Ishikawa (cell line): ENCODE results near the gene STEAP2.

Experiments
- CEBPB ChIP-seq: IDR thresholded peaks from 2 replicates; pipeline ENCODE4 v1.6.1; 2012
- CREB1 ChIP-seq: IDR thresholded peaks from 2 replicates; pipeline ENCODE4 v1.6.1; 2012; ENCODE audit warnings: low read depth
- EGR1 ChIP-seq: IDR thresholded peaks from 2 replicates; pipeline ENCODE4 v1.6.1; 2012
- EP300 ChIP-seq: IDR thresholded peaks from 2 replicates; pipeline ENCODE4 v1.6.1; 2012; ENCODE audit warnings: borderline replicate concordance
- FOXM1 ChIP-seq: IDR thresholded peaks from 2 replicates; pipeline ENCODE4 v1.6.1; 2012; ENCODE audit warnings: low read depth, borderline replicate concordance
- NFIC ChIP-seq: IDR thresholded peaks from 2 replicates; pipeline ENCODE4 v1.6.1; 2012
- RAD21 ChIP-seq: IDR thresholded peaks from 2 replicates; pipeline ENCODE4 v1.6.1; 2012; ENCODE audit warnings: low read depth
- REST ChIP-seq: IDR thresholded peaks from 2 replicates; pipeline ENCODE4 v1.6.1; 2012; ENCODE audit warnings: low read depth, mild to moderate bottlenecking
- TAF1 ChIP-seq: IDR thresholded peaks from 2 replicates; pipeline ENCODE4 v1.6.1; 2012; ENCODE audit warnings: low read depth, mild to moderate bottlenecking
- TCF12 ChIP-seq: IDR thresholded peaks from 2 replicates; pipeline ENCODE4 v1.6.1; 2012; ENCODE audit warnings: low read depth
- TEAD4 ChIP-seq: IDR thresholded peaks from 2 replicates; pipeline ENCODE4 v1.6.1; 2012
- USF1 ChIP-seq: IDR thresholded peaks from 2 replicates; pipeline ENCODE4 v1.6.1; 2012
- YY1 ChIP-seq: IDR thresholded peaks from 2 replicates; pipeline ENCODE4 v1.6.1; 2012; ENCODE audit warnings: low read depth
- ZBTB7A ChIP-seq: IDR thresholded peaks from 2 replicates; pipeline ENCODE4 v1.6.1; 2012; ENCODE audit warnings: low read depth
- TF ChIP-seq, protein P1 (sequence below): IDR thresholded peaks from 2 replicates; pipeline ENCODE4 v1.6.1; 2012

Gene STEAP2

GRCh38 chr7:90209776-90210175 lies 1.8 kb upstream of the STEAP2 start:
- TF ChIP-seq EGR1 (no peak), RAD21 (no peak), TAF1 (no peak), YY1 (no peak), CREB1 (no peak), FOXM1 (no peak), NFIC (no peak)

DNA sequence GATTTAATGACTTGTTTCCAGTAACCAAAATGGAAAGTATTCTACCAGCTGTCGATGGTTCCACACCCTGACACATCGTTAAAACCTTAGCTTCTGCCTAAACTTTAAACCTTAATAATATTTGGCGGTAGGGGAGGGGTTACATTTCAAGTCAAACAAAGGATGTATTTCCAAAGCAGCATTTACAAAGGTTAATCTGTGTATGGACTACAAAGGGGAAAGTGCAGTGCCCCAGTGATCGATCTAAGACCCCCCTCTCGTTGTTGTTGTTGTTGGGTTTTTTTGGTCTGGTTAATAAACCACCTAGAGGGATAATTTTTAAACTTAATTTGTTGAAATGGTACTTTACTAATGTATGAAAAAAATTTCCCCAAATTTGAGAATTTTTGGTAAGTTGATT lies 1.1 kb upstream of the STEAP2 start:
- TF ChIP-seq FOXM1: no peak
- no peak for TF ChIP-seq EP300
- no peak for TF ChIP-seq REST
- no peak for TF ChIP-seq TAF1
- TF ChIP-seq USF1: no peak
- no peak for TF ChIP-seq CREB1
- no peak for TF ChIP-seq YY1
- TF ChIP-seq RAD21: no peak
- no peak for TF ChIP-seq ZBTB7A
- TF ChIP-seq NFIC: no peak
- no peak for TF ChIP-seq EGR1
- TF ChIP-seq TCF12: no peak
- no peak for TF ChIP-seq CEBPB
- TF ChIP-seq, protein P1, sequence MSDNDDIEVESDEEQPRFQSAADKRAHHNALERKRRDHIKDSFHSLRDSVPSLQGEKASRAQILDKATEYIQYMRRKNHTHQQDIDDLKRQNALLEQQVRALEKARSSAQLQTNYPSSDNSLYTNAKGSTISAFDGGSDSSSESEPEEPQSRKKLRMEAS: no peak
- no peak for TF ChIP-seq TEAD4

- TF ChIP-seq TCF12 (no peak), RAD21 (no peak), CREB1 (no peak), CEBPB (no peak), FOXM1 (no peak), TEAD4 (no peak), EGR1 (no peak), TAF1 (no peak), YY1 (no peak), EP300 (no peak), REST (no peak), ZBTB7A (no peak), NFIC (no peak), USF1 (no peak)
- TF ChIP-seq, protein P1: no peak
Observed at GRCh38 chr7:90210981-90211380, 559 bp upstream of the STEAP2 start.

GRCh38 chr7:90212149-90212495 lies 582 bp downstream of the STEAP2 start:
- TF ChIP-seq YY1 (no peak), CREB1 (no peak), EGR1 (no peak), REST (no peak), FOXM1 (no peak), CEBPB (no peak), EP300 (no peak), ZBTB7A (no peak), TEAD4 (no peak), TAF1 (no peak), NFIC (no peak), TCF12 (no peak), USF1 (no peak), RAD21 (no peak)
- TF ChIP-seq, protein P1: no peak
